ENCODE measurements around the gene TGFBR3. TPM values are rescaled to one million over a fixed set of nuclear protein-coding genes. Genes with fewer than 3 reads are reported as not detected.

Gene TGFBR3
- total and polyA plus RNA-seq, 2 of the 8 experiments (the other 6 are each of a cell fraction or from before 2014, with no cell fraction given) = 2.0 to 6.1 TPM

- Histone ChIP-seq H2BK15ac (ENCODE audit: low read length) (no peak overlapping the region), H2BK12ac (ENCODE audit: low read depth, low read length) (no peak overlapping the region), H3K9me3 (ENCODE audit: insufficient read depth in 2 of 2, low read depth in 1 of 2, low read length in 1 of 2) (no peaks in the 10 kb centered on the region), H3K23ac (ENCODE audit: insufficient read length) (no peak overlapping the region), H3K56ac (replicated peaks; ENCODE audit: insufficient read length, low read depth, low read length) (no peak overlapping the region), H3K79me1 (ENCODE audit: low read depth, low read length) (no peaks in the 10 kb centered on the region), H3K27me3 (replicated peaks in 1 of 4; ENCODE audit: control insufficient read depth in 3 of 4, extremely low read depth in 1 of 4, insufficient read depth in 3 of 4, low read length in 3 of 4) (peaks cover 0 to 1% (median 0%) of the 10 kb centered on the region in 4 experiments; a peak in 1 of 7 replicates), H3K14ac (ENCODE audit: insufficient read length) (no peak overlapping the region), H3K23me2 (ENCODE audit: low read depth, low read length) (no peaks in the 10 kb centered on the region), H2AFZ (ENCODE audit: low read length) (no peak overlapping the region), H2BK20ac (ENCODE audit: low read length) (no peak overlapping the region), H4K8ac (ENCODE audit: extremely low read depth, insufficient read depth, low read length) (no peak overlapping the region), H3K4me2 (ENCODE audit: insufficient read depth in 1 of 2, low read depth in 2 of 2, low read length in 2 of 2) (no peak overlapping the region), H3K9ac (replicated peaks in 1 of 4; ENCODE audit: extremely low read depth in 1 of 4, low read depth in 3 of 4, low read length in 3 of 4) (no peak overlapping the region), H3K79me2 (ENCODE audit: control insufficient read depth in 1 of 2, insufficient read depth in 2 of 2, low read length in 2 of 2) (no peaks in the 10 kb centered on the region), H2AK5ac (ENCODE audit: low read depth, low read length) (no peak overlapping the region), H4K20me1 (replicated peaks in 1 of 2; ENCODE audit: control insufficient read depth in 1 of 2, insufficient read depth in 2 of 2, low read length in 2 of 2) (no peaks in the 10 kb centered on the region), H3K27ac (ENCODE audit: low read depth, low read length) (no peak overlapping the region), H3K4me1 (replicated peaks in 1 of 4; ENCODE audit: control insufficient read depth in 3 of 4, insufficient read depth in 4 of 4, low read length in 3 of 4) (no peaks in the 10 kb centered on the region), H4K5ac (ENCODE audit: insufficient read length, low read depth, low read length) (no peak overlapping the region), H2BK5ac (ENCODE audit: low read depth, low read length) (no peak overlapping the region), H3K4ac (replicated peaks; ENCODE audit: insufficient read length, low read depth, low read length) (no peak overlapping the region), H4K91ac (replicated peaks; ENCODE audit: insufficient read length, low read length) (no peak overlapping the region), H3K18ac (ENCODE audit: extremely low read depth, low read length) (no peak overlapping the region), H3K36me3 (ENCODE audit: control insufficient read depth in 2 of 4, insufficient read depth in 4 of 4, low read length in 3 of 4) (no peaks in the 10 kb centered on the region), H2BK120ac (replicated peaks; ENCODE audit: low read depth, low read length) (no peak overlapping the region), H3K4me3 (ENCODE audit: extremely low read depth in 1 of 4, insufficient read depth in 2 of 4, low read depth in 3 of 4, low read length in 4 of 4) (no peak overlapping the region)
- CTCF ChIA-PET (ENCODE audit: partially characterized antibody) = interaction anchor here (1.0 to 1.2 kb wide), 2 partner anchors 28 to 165 kb away, joined by 3 read pairs; no protein-coding TSS in a partner anchor
- FAIRE-seq (no peak), DNase-seq (ENCODE audit: low read depth in 1 of 2, low spot score in 2 of 2) (no peak)
- POLR2A ChIA-PET (ENCODE audit: partially characterized antibody) = no interaction called here
- WGBS, 2 experiments (ENCODE audit: extremely low coverage in 1 of 2, insufficient coverage in 1 of 2, insufficient read length in 1 of 2, insufficient replicate concordance in 2 of 2, low coverage in 1 of 2, low lambda C conversion rate in 2 of 2, missing lambda C conversion rate in 1 of 2) = 85% methylated on average over 5 of the region's 5 CpGs; no CpG with 5 or more reads in 1 of the 2 experiments
- TF ChIP-seq TEAD4 (IDR thresholded peaks at IDR 0.05; ENCODE audit: low read depth, low read length) (no peak), CTBP2 (IDR thresholded peaks at IDR 0.05; ENCODE audit: borderline replicate concordance, insufficient read depth, insufficient read length, low read length) (no peak), BACH1 (IDR thresholded peaks at IDR 0.05; ENCODE audit: low read length) (no peak), MAFK (IDR thresholded peaks at IDR 0.05; ENCODE audit: low read depth, low read length) (no peak), CBX5 (IDR thresholded peaks at IDR 0.05; ENCODE audit: low read depth, low read length) (no peak), FOSL1 (IDR thresholded peaks at IDR 0.05; ENCODE audit: insufficient read depth, low read depth, low read length) (no peak), TBP (IDR thresholded peaks at IDR 0.05; ENCODE audit: low read depth, low read length) (no peak), SUZ12 (IDR thresholded peaks at IDR 0.05; ENCODE audit: low read length) (no peak), CTCF (IDR thresholded peaks at IDR 0.05; ENCODE audit: control extremely low read depth in 1 of 3, insufficient read depth in 1 of 3, low read depth in 1 of 3, low read length in 3 of 3) (no peak), JUN (IDR thresholded peaks at IDR 0.05; ENCODE audit: low read depth, low read length) (no peak), TAF7 (optimal IDR thresholded peaks at IDR 0.05; ENCODE audit: borderline replicate concordance, low read depth, low read length) (no peak), MAX (IDR thresholded peaks at IDR 0.05) (no peak)
Observed at GRCh38 chr1:91720044-91720443, 165.9 kb downstream of the TGFBR3 start.

Measured in H1 (cell line).